HEK293T (cell line): Measurements from ENCODE around the gene NAA25.

Experiments used
- ARNT ChIP-seq: fragments of 450-650 bp; IDR thresholded peaks from 2 replicates; pipeline ENCODE4 v1.6.1; 2017; ENCODE audit warnings: mild to moderate bottlenecking
- TARDBP ChIP-seq: fragments of 450-650 bp; IDR thresholded peaks from 2 replicates; pipeline ENCODE4 v1.6.1; 2016

DNA sequence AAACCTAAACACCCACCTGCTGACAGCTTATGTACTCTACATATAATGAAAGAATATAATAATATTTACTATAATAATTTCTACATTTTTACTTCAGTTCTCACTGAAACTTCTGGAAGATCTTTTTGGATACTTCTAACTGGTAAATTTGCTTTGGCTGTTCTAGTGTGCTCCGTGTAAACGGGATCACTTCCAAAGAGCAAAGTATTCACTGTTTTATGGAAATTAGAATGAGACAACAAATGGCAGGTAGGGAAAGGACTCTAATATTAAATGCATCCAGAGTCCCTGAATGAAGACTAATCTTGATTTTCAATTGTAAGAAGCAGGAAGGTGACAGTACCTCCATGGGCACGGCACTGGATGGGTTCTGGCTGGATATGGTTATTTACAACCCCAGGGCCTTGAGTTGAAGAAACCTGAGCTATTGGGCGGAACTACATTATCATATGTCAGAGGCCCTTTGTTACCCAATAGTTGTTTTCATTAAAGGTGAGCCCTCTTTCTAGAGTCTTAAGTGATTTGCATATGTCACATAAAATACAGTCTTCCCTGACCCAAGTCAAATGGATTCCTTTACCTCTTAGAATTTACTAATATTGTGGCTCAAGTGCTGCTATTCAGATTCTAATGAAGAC is 84.7 kb downstream of the NAA25 start:
- TF ChIP-seq ARNT (no peak), TARDBP (no peak)
